B cell (primary cell): Measurements from ENCODE around the gene ATG7. TPM values are rescaled to one million over a fixed set of nuclear protein-coding genes. Genes with fewer than 3 reads are reported as not detected.

Source experiments
- ATAC-seq: fragments of 200-7000 bp; cut with Tn5 transposase; one replicate; pipeline ENCODE4 v1.10.0; 2021; ENCODE audit warnings: low read depth, mild to moderate bottlenecking, moderate number of reproducible peaks, moderate library complexity
- CTCF ChIA-PET: fragments of 350-600 bp; sonication (Branson Sonifier 250); formaldehyde crosslinking; loops from one replicate; lab custom pipeline; 2021; ENCODE audit warnings: antibody characterized with exemption, inconsistent platforms; lab: Charles Lee
- POLR2A ChIA-PET: fragments of 350-600 bp; sonication (Branson Sonifier 250); formaldehyde crosslinking; loops from one replicate; lab custom pipeline; 2021; ENCODE audit warnings: antibody characterized with exemption; lab: Charles Lee
- DNase-seq: peaks from one replicate; pipeline ENCODE4 v3.0.0; 2013
- H2AFZ ChIP-seq: 2 replicates; pipeline ENCODE4 v1.6.1; 2012; ENCODE audit warnings: mild to moderate bottlenecking, low read depth, low read length; ENCODE audit not compliant: insufficient read depth, poor library complexity, severe bottlenecking
- H3K27ac ChIP-seq, 2 donors: 1 replicate in 1 of 2; 2 replicates in 1 of 2; pipeline ENCODE4 v1.5.1; 2012 to 2013; ENCODE audit warnings: low read length in 2 of 2, mild to moderate bottlenecking in 2 of 2, moderate library complexity in 1 of 2
- H3K27me3 ChIP-seq, 4 experiments: fragments of 200-600 bp in 1 of 4; sonication (generic) in 1 of 4; replicated peaks in 1 of 4; 1 replicate in 2 of 4; 2 replicates in 2 of 4; pipeline versions ENCODE4 v1.6.1 to v1.7.0; 2013 to 2016; ENCODE audit warnings: low read length in 3 of 4, mild to moderate bottlenecking in 2 of 4, mixed read lengths in 1 of 4, moderate library complexity in 1 of 4; ENCODE audit not compliant: insufficient read depth in 4 of 4, control insufficient read depth in 3 of 4; ENCODE audit errors: control extremely low read depth in 1 of 4
- H3K36me3 ChIP-seq, 2 experiments: replicated peaks in 1 of 2; 1 replicate in 1 of 2; 2 replicates in 1 of 2; pipeline versions ENCODE4 v1.6.1 to v1.7.1; 2013; ENCODE audit warnings: low read length in 1 of 2; ENCODE audit not compliant: insufficient read depth in 2 of 2, control insufficient read depth in 1 of 2; ENCODE audit errors: control extremely low read depth in 1 of 2, extremely low read depth in 1 of 2
- H3K4me1 ChIP-seq, 2 donors: fragments of 200-600 bp in 1 of 2; sonication (generic) in 1 of 2; 1 replicate in 1 of 2; 2 replicates in 1 of 2; pipeline versions ENCODE4 v1.5.1 to v1.6.1; 2013 to 2017; ENCODE audit warnings: low read length in 2 of 2; ENCODE audit not compliant: control insufficient read depth in 2 of 2, insufficient read depth in 2 of 2
- H3K4me2 ChIP-seq: replicated peaks from 2 replicates; pipeline ENCODE3; 2012; ENCODE audit warnings: mild to moderate bottlenecking, low read depth, low read length; ENCODE audit not compliant: poor library complexity, severe bottlenecking
- H3K4me3 ChIP-seq, 5 experiments: fragments of 200-600 bp in 1 of 5; sonication (generic) in 1 of 5; 1 replicate in 3 of 5; 2 replicates in 2 of 5; pipeline versions ENCODE4 v1.5.1 to v1.7.0; 2011 to 2016; ENCODE audit warnings: low read length in 4 of 5, mild to moderate bottlenecking in 4 of 5, low read depth in 2 of 5, control low read depth in 1 of 5, moderate library complexity in 1 of 5; ENCODE audit not compliant: insufficient read depth in 1 of 5; ENCODE audit errors: control extremely low read depth in 1 of 5, extremely low read depth in 1 of 5
- H3K79me2 ChIP-seq: fragments of 200-600 bp; sonication (generic); one replicate; pipeline ENCODE4 v1.6.0; 2016; ENCODE audit warnings: low read length; ENCODE audit not compliant: control insufficient read depth, insufficient read depth
- H3K9ac ChIP-seq: fragments of 200-600 bp; sonication (generic); 2 replicates; pipeline ENCODE4 v1.6.1; 2017; ENCODE audit warnings: mild to moderate bottlenecking, low read length, moderate library complexity
- H3K9me3 ChIP-seq, 3 donors: one replicate each; pipeline versions ENCODE4 v1.6.1 to v1.7.1; 2013; ENCODE audit warnings: low read length in 2 of 3; ENCODE audit not compliant: control insufficient read depth in 2 of 3, insufficient read depth in 1 of 3; ENCODE audit errors: control extremely low read depth in 1 of 3
- H4K20me1 ChIP-seq: 2 replicates; pipeline ENCODE4 v1.6.0; 2012; ENCODE audit warnings: mild to moderate bottlenecking, low read length; ENCODE audit not compliant: insufficient read depth, control insufficient read depth, poor library complexity, severe bottlenecking
- H3K27ac Mint-ChIP-seq: one replicate; pipeline ENCODE4 v1.8.0; 2021; ENCODE audit warnings: mixed read lengths
- H3K27me3 Mint-ChIP-seq: one replicate; pipeline ENCODE4 v1.8.0; 2021; ENCODE audit warnings: mixed read lengths
- H3K4me1 Mint-ChIP-seq: one replicate; pipeline ENCODE4 v1.8.0; 2021; ENCODE audit warnings: mixed read lengths
- H3K4me3 Mint-ChIP-seq: one replicate; pipeline ENCODE4 v1.8.0; 2021; ENCODE audit warnings: mixed read lengths
- H3K9me3 Mint-ChIP-seq: one replicate; pipeline ENCODE4 v1.8.0; 2022; ENCODE audit warnings: mixed read lengths; ENCODE audit not compliant: insufficient read depth
- EZH2 ChIP-seq: IDR thresholded peaks from 2 replicates; pipeline ENCODE4 v1.6.1; 2012; ENCODE audit warnings: borderline replicate concordance, low read depth, mild to moderate bottlenecking, moderate library complexity, low read length; ENCODE audit not compliant: insufficient read depth, poor library complexity, severe bottlenecking
- WGBS: methylation state at CpG from one replicate; pipeline ENCODE4 v1.1.5; 2013; ENCODE audit warnings: missing lambda C conversion rate; ENCODE audit not compliant: insufficient coverage; 5-methylcytosine and 5-hydroxymethylcytosine counted together
- intact Hi-C: fragments of 100-400 bp; cut with micrococcal nuclease; formaldehyde crosslinking; loops from one replicate; pipeline ENCODE4 v1.10.0; 2022
- polyA plus RNA-seq: library from polyadenylated mRNA; depleted of rRNA; stranded (reverse); fragments of >200 nt; gene quantifications from 2 replicates; pipeline ENCODE4 v1.2.3, GENCODE V29; 2012
- total RNA-seq, 2 donors: library from RNA; stranded (reverse); fragments of 120-200 nt in 1 of 2; gene quantifications; 1 replicate in 1 of 2; 2 replicates in 1 of 2; pipeline versions ENCODE4 v1.2.3 to v1.2.4, GENCODE V29; 2013 to 2022
- TF ChIP-seq, protein P1 (sequence below): fragments of 200-600 bp; IDR thresholded peaks from one replicate; pipeline ENCODE4 v1.8.0; 2022; ENCODE audit warnings: antibody characterized with exemption, mild to moderate bottlenecking

ATG7 gene
- total and polyA plus RNA-seq, 2 donors (not counting 1 experiment from before 2014, with no cell fraction given) = 13.9 to 66.4 TPM

DNA sequence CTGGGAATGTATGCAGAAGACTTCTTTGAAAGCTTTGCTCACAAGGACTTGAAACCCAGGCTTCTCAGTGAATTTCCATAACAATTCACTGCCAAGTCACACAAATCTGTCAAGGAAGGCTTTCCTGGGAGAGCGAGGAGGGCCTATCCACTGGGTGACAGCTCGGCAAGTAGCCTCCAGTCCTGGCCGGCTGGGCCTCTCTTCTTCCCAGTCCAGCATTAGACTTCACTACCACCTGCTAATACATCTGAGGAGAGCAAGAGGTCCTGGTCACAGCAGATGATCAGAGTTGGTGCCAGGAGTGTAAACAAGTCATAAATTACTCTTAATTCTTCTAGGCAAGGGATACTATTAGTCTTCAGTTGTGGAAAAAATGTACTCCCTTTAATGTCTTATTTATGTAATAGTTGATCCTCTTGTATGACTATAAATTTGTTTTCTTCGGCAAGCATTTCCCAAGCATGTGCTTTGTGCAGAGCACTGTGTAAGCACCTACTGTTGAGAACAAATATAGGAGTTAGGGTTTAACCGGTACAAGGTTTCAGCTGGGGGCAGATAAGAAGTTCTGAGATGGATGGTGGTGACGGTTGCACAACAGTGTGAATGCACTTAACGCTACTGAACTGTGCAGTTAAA, 208.6 kb downstream of the ATG7 start:
- POLR2A ChIA-PET = no interaction called here
- ATAC-seq (no peak), DNase-seq (no peak)
- no peak overlapping the region for H3K27ac ChIP-seq
- H3K9me3 ChIP-seq = peaks cover 0 to 5% (median 0%) of the 10 kb centered on the region in 3 donors
- no peak for TF ChIP-seq EZH2
- TF ChIP-seq, protein P1, sequence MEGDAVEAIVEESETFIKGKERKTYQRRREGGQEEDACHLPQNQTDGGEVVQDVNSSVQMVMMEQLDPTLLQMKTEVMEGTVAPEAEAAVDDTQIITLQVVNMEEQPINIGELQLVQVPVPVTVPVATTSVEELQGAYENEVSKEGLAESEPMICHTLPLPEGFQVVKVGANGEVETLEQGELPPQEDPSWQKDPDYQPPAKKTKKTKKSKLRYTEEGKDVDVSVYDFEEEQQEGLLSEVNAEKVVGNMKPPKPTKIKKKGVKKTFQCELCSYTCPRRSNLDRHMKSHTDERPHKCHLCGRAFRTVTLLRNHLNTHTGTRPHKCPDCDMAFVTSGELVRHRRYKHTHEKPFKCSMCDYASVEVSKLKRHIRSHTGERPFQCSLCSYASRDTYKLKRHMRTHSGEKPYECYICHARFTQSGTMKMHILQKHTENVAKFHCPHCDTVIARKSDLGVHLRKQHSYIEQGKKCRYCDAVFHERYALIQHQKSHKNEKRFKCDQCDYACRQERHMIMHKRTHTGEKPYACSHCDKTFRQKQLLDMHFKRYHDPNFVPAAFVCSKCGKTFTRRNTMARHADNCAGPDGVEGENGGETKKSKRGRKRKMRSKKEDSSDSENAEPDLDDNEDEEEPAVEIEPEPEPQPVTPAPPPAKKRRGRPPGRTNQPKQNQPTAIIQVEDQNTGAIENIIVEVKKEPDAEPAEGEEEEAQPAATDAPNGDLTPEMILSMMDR = no peak
- no peak overlapping the region for H3K4me3 ChIP-seq
- no peak overlapping the region for H3K4me2 ChIP-seq
- no peak overlapping the region for H3K9ac ChIP-seq
- H3K4me1 ChIP-seq = no peaks in the 10 kb centered on the region
- H3K9me3 Mint-ChIP-seq = no peaks in the 10 kb centered on the region
- no peaks in the 10 kb centered on the region for H4K20me1 ChIP-seq
- H3K27me3 ChIP-seq = no peaks in the 10 kb centered on the region
- CTCF ChIA-PET = no interaction called here
- H3K4me3 Mint-ChIP-seq = no peak overlapping the region
- no peaks in the 10 kb centered on the region for H3K79me2 ChIP-seq
- no peak overlapping the region for H3K27ac Mint-ChIP-seq
- no peaks in the 10 kb centered on the region for H3K4me1 Mint-ChIP-seq
- no peak overlapping the region for H2AFZ ChIP-seq
- intact Hi-C loops = no loop called here
- no peaks in the 10 kb centered on the region for H3K27me3 Mint-ChIP-seq
- H3K36me3 ChIP-seq = no peaks in the 10 kb centered on the region
- 100% methylated on average over 5 of the region's 7 CpGs for WGBS

DNA sequence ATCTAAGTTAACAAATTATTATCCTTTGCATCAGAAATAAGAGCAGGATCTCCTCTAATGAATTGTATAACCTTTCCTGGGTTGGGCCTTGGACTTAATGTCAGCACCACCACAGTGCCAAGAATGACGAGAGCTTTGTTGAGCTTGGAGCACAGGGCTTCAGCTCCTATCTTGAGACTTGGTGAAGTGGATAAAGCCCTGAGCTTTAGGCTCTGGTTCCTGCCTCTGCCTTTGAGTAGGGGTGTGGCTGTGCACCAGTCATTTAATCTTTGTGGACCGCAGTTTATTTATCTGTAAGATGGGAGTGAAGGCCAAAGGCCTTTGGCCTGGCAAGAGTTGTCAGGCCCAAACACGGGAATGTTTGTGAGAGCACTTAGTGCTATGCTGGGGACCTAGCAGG, 209.4 kb downstream of the ATG7 start:
- Histone ChIP-seq H3K4me2 (no peak overlapping the region), H3K27me3 (no peaks in the 10 kb centered on the region), H3K4me1 (no peaks in the 10 kb centered on the region), H3K79me2 (no peaks in the 10 kb centered on the region), H3K4me3 (no peak overlapping the region), H2AFZ (no peak overlapping the region), H3K27ac (no peak overlapping the region), H3K36me3 (no peaks in the 10 kb centered on the region), H3K9me3 (peaks cover 0 to 5% (median 0%) of the 10 kb centered on the region in 3 donors), H3K9ac (no peak overlapping the region), H4K20me1 (no peaks in the 10 kb centered on the region)
- H3K9me3 Mint-ChIP-seq = no peaks in the 10 kb centered on the region
- no peaks in the 10 kb centered on the region for H3K4me1 Mint-ChIP-seq
- POLR2A ChIA-PET = no interaction called here
- ATAC-seq = no peak
- CTCF ChIA-PET = interaction anchor here (0.6 kb wide), 1 partner anchor 1885 kb away, joined by 3 read pairs; no protein-coding TSS in a partner anchor
- H3K27ac Mint-ChIP-seq = no peak overlapping the region
- no peaks in the 10 kb centered on the region for H3K27me3 Mint-ChIP-seq
- DNase-seq = no peak
- no peak overlapping the region for H3K4me3 Mint-ChIP-seq
- no peak for TF ChIP-seq EZH2
- TF ChIP-seq, protein P1 = no peak
- intact Hi-C loops = no loop called here
- 92% methylated on average over 3 of the region's 3 CpGs for WGBS
